RWPE2 (cell line): ENCODE results near the gene DCUN1D3.

Experiments
- ATAC-seq: fragments of 200-7000 bp; cut with Tn5 transposase; 3 replicates; pipeline ENCODE4 v1.9.1; 2021; ENCODE audit warnings: low read depth
- DNase-seq: peaks from one replicate; pipeline ENCODE4 v3.0.0-alpha.2; 2020; ENCODE audit warnings: low spot score
- H3K27ac ChIP-seq: fragments of 450-650 bp; 2 replicates; pipeline ENCODE4 v1.5.1; 2017; ENCODE audit warnings: mild to moderate bottlenecking; ENCODE audit not compliant: poor library complexity, severe bottlenecking
- H3K27me3 ChIP-seq: fragments of 250-450 bp; sonication (Bioruptor Pico); 2 replicates; pipeline ENCODE4 v1.5.1; 2021; ENCODE audit warnings: mild to moderate bottlenecking, moderate library complexity; ENCODE audit not compliant: insufficient read depth, poor library complexity, severe bottlenecking
- H3K36me3 ChIP-seq: fragments of 250-450 bp; sonication (Bioruptor Pico); 2 replicates; pipeline ENCODE4 v1.5.1; 2020; ENCODE audit warnings: low read depth, mild to moderate bottlenecking, moderate library complexity
- H3K4me1 ChIP-seq: fragments of 250-450 bp; sonication (Bioruptor Pico); 2 replicates; pipeline ENCODE4 v1.5.1; 2021; ENCODE audit warnings: mild to moderate bottlenecking, moderate library complexity; ENCODE audit not compliant: insufficient read depth, poor library complexity, severe bottlenecking
- H3K4me3 ChIP-seq: fragments of 250-450 bp; sonication (Bioruptor Pico); 2 replicates; pipeline ENCODE4 v1.5.1; 2021; ENCODE audit warnings: mild to moderate bottlenecking, moderate library complexity; ENCODE audit not compliant: severe bottlenecking
- H3K9me3 ChIP-seq: fragments of 250-450 bp; sonication (Bioruptor Pico); 2 replicates; pipeline ENCODE4 v1.5.1; 2021; ENCODE audit warnings: mild to moderate bottlenecking, moderate library complexity; ENCODE audit not compliant: severe bottlenecking
- CTCF ChIP-seq: fragments of 450-650 bp; IDR thresholded peaks from one replicate; pipeline ENCODE4 v1.5.1; 2017; ENCODE audit warnings: mild to moderate bottlenecking, moderate library complexity; ENCODE audit not compliant: poor library complexity, severe bottlenecking

DCUN1D3 gene

GRCh38 chr16:20838240-20838639 lies 61.9 kb downstream of the DCUN1D3 start:
- no peak overlapping the region for H3K4me3 ChIP-seq
- no peak for DNase-seq
- TF ChIP-seq CTCF, result no peak
- peaks cover 57% of the 10 kb centered on the region for H3K36me3 ChIP-seq
- H3K27ac ChIP-seq, result no peak overlapping the region
- no peaks in the 10 kb centered on the region for H3K4me1 ChIP-seq
- no peaks in the 10 kb centered on the region for H3K27me3 ChIP-seq
- no peak for ATAC-seq
- H3K9me3 ChIP-seq, result no peaks in the 10 kb centered on the region

- Histone ChIP-seq H3K27me3 (no peaks in the 10 kb centered on the region), H3K27ac (no peak overlapping the region), H3K4me3 (no peak overlapping the region), H3K9me3 (no peaks in the 10 kb centered on the region), H3K4me1 (no peaks in the 10 kb centered on the region), H3K36me3 (peaks cover 42% of the 10 kb centered on the region)
- DNase-seq, result no peak
- no peak for TF ChIP-seq CTCF
- ATAC-seq, result no peak
Observed at GRCh38 chr16:20833086-20833485, 67.1 kb downstream of the DCUN1D3 start.

GRCh38 chr16:20830372-20830771 lies 69.8 kb downstream of the DCUN1D3 start:
- TF ChIP-seq CTCF, result no peak
- DNase-seq (no peak), ATAC-seq (no peak)
- Histone ChIP-seq H3K36me3 (peaks cover 54% of the 10 kb centered on the region), H3K4me3 (no peak overlapping the region), H3K27ac (no peak overlapping the region), H3K27me3 (no peaks in the 10 kb centered on the region), H3K4me1 (no peaks in the 10 kb centered on the region), H3K9me3 (no peaks in the 10 kb centered on the region)

- Histone ChIP-seq H3K27me3 (no peaks in the 10 kb centered on the region), H3K4me1 (no peaks in the 10 kb centered on the region), H3K9me3 (no peaks in the 10 kb centered on the region), H3K27ac (no peak overlapping the region), H3K4me3 (no peak overlapping the region), H3K36me3 (peaks cover 53% of the 10 kb centered on the region)
- no peak for ATAC-seq
- TF ChIP-seq CTCF, result no peak
- no peak for DNase-seq
Observed at GRCh38 chr16:20829536-20829935, 70.6 kb downstream of the DCUN1D3 start.

- no peaks in the 10 kb centered on the region for H3K4me1 ChIP-seq
- H3K36me3 ChIP-seq, result peaks cover 70% of the 10 kb centered on the region
- ATAC-seq (no peak), DNase-seq (no peak)
- H3K27me3 ChIP-seq, result no peaks in the 10 kb centered on the region
- TF ChIP-seq CTCF, result no peak
- no peak overlapping the region for H3K27ac ChIP-seq
- no peak overlapping the region for H3K4me3 ChIP-seq
- H3K9me3 ChIP-seq, result no peaks in the 10 kb centered on the region
Observed at GRCh38 chr16:20826039-20826566, 74.1 kb downstream of the DCUN1D3 start.
